ENCODE results near the gene STXBP5L.

STXBP5L gene

GRCh38 chr3:121467085-121467484 lies 559.1 kb downstream of the STXBP5L start:
- DNase-seq (ENCODE audit: low spot score), result no peak
- in situ Hi-C loops (cut with MboI; ENCODE audit: low pct_unique_long_range_greater_than_20kb, low sequenced_read_pairs, unreplicated experiment), result no loop called here

GRCh38 chr3:121473001-121473400 lies 565.0 kb downstream of the STXBP5L start:
- no peak for TF ChIP-seq CTCF (IDR thresholded peaks at IDR 0.05; ENCODE audit: extremely low read depth, insufficient read depth, missing control alignments)
- in situ Hi-C loops (cut with MboI; ENCODE audit: low pct_unique_long_range_greater_than_20kb, low sequenced_read_pairs, unreplicated experiment), result no loop called here
- DNase-seq (ENCODE audit: low spot score), result no peak

More at GRCh38 chr3:121467085-121467484, 559.1 kb downstream of the STXBP5L start:
- TF ChIP-seq CTCF (IDR thresholded peaks at IDR 0.05; ENCODE audit: extremely low read depth, insufficient read depth, missing control alignments), result no peak
